ENCODE results near the gene ALG12.

The ALG12 gene

DNA sequence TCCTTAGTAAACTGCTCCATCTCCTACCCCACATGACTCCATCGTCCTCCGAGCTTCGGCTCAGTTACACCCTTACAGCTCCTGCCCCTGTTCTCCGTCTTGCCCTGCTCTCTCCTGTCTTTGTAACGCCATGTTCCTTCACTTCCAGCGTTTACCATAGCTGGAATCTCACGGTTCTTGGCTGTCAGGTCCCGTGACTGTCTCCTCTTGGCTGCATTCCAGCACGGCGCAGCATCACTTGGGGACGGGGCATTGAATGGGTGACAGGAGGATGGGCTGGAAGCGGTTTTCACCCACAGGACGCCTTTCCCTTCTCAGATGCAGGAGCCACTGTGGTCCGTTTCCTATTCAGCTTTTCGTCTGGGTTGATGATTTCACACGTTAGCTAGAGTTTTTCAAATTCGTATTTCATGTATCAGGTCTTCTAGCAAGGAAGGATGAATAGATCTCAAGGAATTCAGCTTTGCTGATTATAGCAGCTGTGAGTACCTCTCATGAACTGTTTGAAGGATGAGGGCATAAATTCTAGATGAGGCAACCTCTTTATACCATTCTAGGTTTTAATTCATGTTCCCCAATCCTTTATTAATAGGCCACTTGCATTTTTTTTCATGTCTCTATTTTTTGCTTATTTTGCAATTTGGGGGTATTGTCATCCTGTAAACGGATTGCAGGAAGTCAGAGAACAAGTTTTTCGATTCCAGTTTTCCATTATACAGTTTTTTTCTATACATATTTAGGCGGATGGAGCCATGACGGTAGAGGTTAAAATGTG lies 35.5 kb downstream of the ALG12 start:
- Histone ChIP-seq H3K4me2 (ENCODE audit: low read length) (no peak overlapping the region), H4K20me1 (ENCODE audit: insufficient read depth, low read length) (peaks cover 23% of the 10 kb centered on the region), H3K4me1 (ENCODE audit: low read length) (peaks cover 22% of the 10 kb centered on the region), H3K4me3 (ENCODE audit: low read length) (no peak overlapping the region), H3K9ac (ENCODE audit: low read length) (no peak overlapping the region), H2AFZ (ENCODE audit: low read depth, low read length) (no peak overlapping the region), H3K36me3 (replicated peaks; ENCODE audit: low read depth, low read length) (peaks cover 27% of the 10 kb centered on the region), H3K27me3 (ENCODE audit: low read depth, low read length) (no peaks in the 10 kb centered on the region), H3K27ac (ENCODE audit: low read length) (no peak overlapping the region), H3K9me3 (ENCODE audit: insufficient read depth, low read length) (no peaks in the 10 kb centered on the region), H3K79me2 (ENCODE audit: low read length) (peaks cover 32% of the 10 kb centered on the region)
- TF ChIP-seq, protein P1, sequence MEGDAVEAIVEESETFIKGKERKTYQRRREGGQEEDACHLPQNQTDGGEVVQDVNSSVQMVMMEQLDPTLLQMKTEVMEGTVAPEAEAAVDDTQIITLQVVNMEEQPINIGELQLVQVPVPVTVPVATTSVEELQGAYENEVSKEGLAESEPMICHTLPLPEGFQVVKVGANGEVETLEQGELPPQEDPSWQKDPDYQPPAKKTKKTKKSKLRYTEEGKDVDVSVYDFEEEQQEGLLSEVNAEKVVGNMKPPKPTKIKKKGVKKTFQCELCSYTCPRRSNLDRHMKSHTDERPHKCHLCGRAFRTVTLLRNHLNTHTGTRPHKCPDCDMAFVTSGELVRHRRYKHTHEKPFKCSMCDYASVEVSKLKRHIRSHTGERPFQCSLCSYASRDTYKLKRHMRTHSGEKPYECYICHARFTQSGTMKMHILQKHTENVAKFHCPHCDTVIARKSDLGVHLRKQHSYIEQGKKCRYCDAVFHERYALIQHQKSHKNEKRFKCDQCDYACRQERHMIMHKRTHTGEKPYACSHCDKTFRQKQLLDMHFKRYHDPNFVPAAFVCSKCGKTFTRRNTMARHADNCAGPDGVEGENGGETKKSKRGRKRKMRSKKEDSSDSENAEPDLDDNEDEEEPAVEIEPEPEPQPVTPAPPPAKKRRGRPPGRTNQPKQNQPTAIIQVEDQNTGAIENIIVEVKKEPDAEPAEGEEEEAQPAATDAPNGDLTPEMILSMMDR (IDR thresholded peaks at IDR 0.05; ENCODE audit: low read depth, low read length) = no peak
- no peak for TF ChIP-seq EZH2phosphoT487 (IDR thresholded peaks at IDR 0.05; ENCODE audit: low read depth)

DNA sequence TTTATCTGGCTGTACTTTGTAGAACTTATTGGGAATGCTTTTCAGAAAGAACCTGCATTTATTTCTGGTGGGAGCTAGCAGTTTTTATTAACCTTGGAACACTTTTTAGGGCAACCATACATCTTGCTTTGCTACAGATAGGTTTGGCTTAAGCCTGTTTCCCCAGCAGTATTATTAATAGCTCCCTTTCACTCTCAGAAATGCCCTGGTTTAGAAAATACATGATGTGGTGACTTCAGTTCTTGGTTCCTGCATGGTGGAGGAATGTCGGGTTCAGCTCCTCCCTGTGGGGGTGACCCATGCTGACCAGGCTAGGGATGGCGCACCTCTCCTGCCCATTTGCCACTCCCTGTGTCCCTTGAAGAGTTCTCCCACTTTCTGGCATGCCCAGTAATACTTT lies 36.4 kb downstream of the ALG12 start:
- H3K4me2 ChIP-seq (ENCODE audit: low read length) = no peak overlapping the region
- peaks cover 22% of the 10 kb centered on the region for H3K36me3 ChIP-seq (replicated peaks; ENCODE audit: low read depth, low read length)
- H3K4me1 ChIP-seq (ENCODE audit: low read length) = peaks cover 22% of the 10 kb centered on the region
- H3K79me2 ChIP-seq (ENCODE audit: low read length) = peaks cover 36% of the 10 kb centered on the region
- peaks cover 23% of the 10 kb centered on the region for H4K20me1 ChIP-seq (ENCODE audit: insufficient read depth, low read length)
- H3K4me3 ChIP-seq (ENCODE audit: low read length) = no peak overlapping the region
- TF ChIP-seq, protein P1 (IDR thresholded peaks at IDR 0.05; ENCODE audit: low read depth, low read length) = no peak
- TF ChIP-seq EZH2phosphoT487 (IDR thresholded peaks at IDR 0.05; ENCODE audit: low read depth) = no peak
- H2AFZ ChIP-seq (ENCODE audit: low read depth, low read length) = no peak overlapping the region
- no peak overlapping the region for H3K9ac ChIP-seq (ENCODE audit: low read length)
- no peak overlapping the region for H3K27ac ChIP-seq (ENCODE audit: low read length)
- H3K9me3 ChIP-seq (ENCODE audit: insufficient read depth, low read length) = no peaks in the 10 kb centered on the region
- no peaks in the 10 kb centered on the region for H3K27me3 ChIP-seq (ENCODE audit: low read depth, low read length)

DNA sequence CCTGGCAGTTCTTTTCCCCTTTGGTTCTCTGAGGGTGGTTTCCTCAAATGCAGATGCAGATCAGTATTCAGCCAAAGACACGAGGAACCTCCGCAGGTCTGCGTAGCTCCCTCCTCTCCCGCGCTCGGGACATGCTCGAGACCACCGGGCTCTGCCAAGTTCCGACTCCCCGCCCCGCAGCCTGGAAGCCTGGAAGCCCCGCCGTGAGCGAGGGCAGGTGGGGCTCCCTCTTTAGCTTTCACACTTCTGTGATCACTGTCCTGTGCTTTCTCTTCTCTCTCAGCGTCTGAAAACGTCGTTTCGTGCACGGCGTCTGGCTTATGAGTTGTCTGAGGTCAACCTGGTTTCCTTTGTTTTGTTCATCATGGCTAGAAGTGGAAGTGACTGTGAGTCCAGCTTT lies 38.0 kb downstream of the ALG12 start:
- H3K9ac ChIP-seq (ENCODE audit: low read length) = no peak overlapping the region
- peaks cover 51% of the 10 kb centered on the region for H3K79me2 ChIP-seq (ENCODE audit: low read length)
- H3K4me3 ChIP-seq (ENCODE audit: low read length) = peak overlapping the region; percentile 66

DNA sequence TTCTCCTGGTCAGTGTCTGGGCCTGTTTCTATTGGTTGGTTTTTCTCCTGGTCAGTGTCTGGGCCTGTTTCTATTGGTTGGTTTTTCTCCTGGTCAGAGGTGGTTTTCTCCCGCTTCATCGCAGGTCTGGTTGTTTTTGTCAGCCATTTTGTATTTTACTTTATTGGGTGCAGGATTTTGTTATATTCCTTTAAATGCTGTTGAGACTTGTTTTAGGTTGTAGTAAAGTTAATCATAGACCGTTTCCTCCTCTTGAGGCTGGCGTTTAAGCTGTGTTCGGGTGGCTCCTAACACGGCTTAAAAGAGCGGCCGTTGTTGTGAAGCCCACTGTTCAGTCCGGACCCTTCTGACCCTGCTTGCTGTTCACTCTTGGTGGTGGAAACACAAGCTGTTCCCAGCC lies 38.4 kb downstream of the ALG12 start:
- H3K27me3 ChIP-seq (ENCODE audit: low read depth, low read length) = no peaks in the 10 kb centered on the region
- H3K4me3 ChIP-seq (ENCODE audit: low read length) = peak overlapping the region; percentile 66
- peaks cover 22% of the 10 kb centered on the region for H3K4me1 ChIP-seq (ENCODE audit: low read length)
- no peaks in the 10 kb centered on the region for H3K9me3 ChIP-seq (ENCODE audit: insufficient read depth, low read length)
- no peak for TF ChIP-seq EZH2phosphoT487 (IDR thresholded peaks at IDR 0.05; ENCODE audit: low read depth)
- TF ChIP-seq, protein P1 (IDR thresholded peaks at IDR 0.05; ENCODE audit: low read depth, low read length) = no peak
- peaks cover 23% of the 10 kb centered on the region for H4K20me1 ChIP-seq (ENCODE audit: insufficient read depth, low read length)
- peaks cover 53% of the 10 kb centered on the region for H3K79me2 ChIP-seq (ENCODE audit: low read length)
- H3K36me3 ChIP-seq (replicated peaks; ENCODE audit: low read depth, low read length) = peaks cover 10% of the 10 kb centered on the region
- no peak overlapping the region for H2AFZ ChIP-seq (ENCODE audit: low read depth, low read length)
- H3K9ac ChIP-seq (ENCODE audit: low read length) = no peak overlapping the region
- H3K4me2 ChIP-seq (ENCODE audit: low read length) = peak overlapping the region; percentile 87
- peak overlapping the region; percentile 24; the same call in 1 of the 2 replicates for H3K27ac ChIP-seq (ENCODE audit: low read length)

More for the DNA sequence above, 38.0 kb downstream of the ALG12 start:
- H3K4me2 ChIP-seq (ENCODE audit: low read length) = peak overlapping the region; percentile 87
- peaks cover 22% of the 10 kb centered on the region for H3K4me1 ChIP-seq (ENCODE audit: low read length)
- peak overlapping the region; percentile 24; the same call in 1 of the 2 replicates for H3K27ac ChIP-seq (ENCODE audit: low read length)
- H3K36me3 ChIP-seq (replicated peaks; ENCODE audit: low read depth, low read length) = peaks cover 8% of the 10 kb centered on the region
- H3K9me3 ChIP-seq (ENCODE audit: insufficient read depth, low read length) = no peaks in the 10 kb centered on the region
- no peaks in the 10 kb centered on the region for H3K27me3 ChIP-seq (ENCODE audit: low read depth, low read length)
- no peak overlapping the region for H2AFZ ChIP-seq (ENCODE audit: low read depth, low read length)
- TF ChIP-seq EZH2phosphoT487 (IDR thresholded peaks at IDR 0.05; ENCODE audit: low read depth) = no peak
- TF ChIP-seq, protein P1 (IDR thresholded peaks at IDR 0.05; ENCODE audit: low read depth, low read length) = no peak
- H4K20me1 ChIP-seq (ENCODE audit: insufficient read depth, low read length) = peaks cover 23% of the 10 kb centered on the region
